HepG2 (cell line): ENCODE data around the gene KREMEN1. TPM values are rescaled to one million over a fixed set of nuclear protein-coding genes. Genes with fewer than 3 reads are reported as not detected.
A peak's percentile ranks its signal among the peaks of the same experiment; 100 is the strongest.

Source experiments
- ATF6 ChIP-seq: sonication (generic); formaldehyde crosslinking; conservative IDR thresholded peaks from 2 replicates; pipeline ENCODE4 v1.4.0; 2020; ENCODE audit warnings: missing genetic modification reagents
- CBX2 ChIP-seq, 2 experiments: fragments of 200-600 bp in 1 of 2; sonication (generic); formaldehyde crosslinking in 1 of 2; IDR thresholded peaks; 2 replicates each; pipeline versions ENCODE4 v1.7.0 to v1.8.1; 2018 to 2022; ENCODE audit warnings: low read depth in 2 of 2, low read length in 1 of 2, mild to moderate bottlenecking in 1 of 2, missing genetic modification reagents in 1 of 2
- FOXP1 ChIP-seq, 2 experiments: fragments of 450-650 bp in 1 of 2; IDR thresholded peaks; 2 replicates each; pipeline ENCODE4 v1.6.1; 2017 to 2018; ENCODE audit warnings: antibody characterized with exemption in 1 of 2
- HBP1 ChIP-seq: IDR thresholded peaks from 2 replicates; pipeline ENCODE4 v1.6.1; 2016; ENCODE audit warnings: low read depth, control low read depth
- HDAC1 ChIP-seq: sonication (generic); formaldehyde crosslinking; IDR thresholded peaks from 2 replicates; pipeline ENCODE4 v1.5.1; 2020; ENCODE audit warnings: mild to moderate bottlenecking, missing genetic modification reagents
- KDM5A ChIP-seq: fragments of 200-600 bp; sonication (generic); IDR thresholded peaks from 2 replicates; pipeline ENCODE4 v1.7.0; 2018; ENCODE audit warnings: antibody characterized with exemption, mild to moderate bottlenecking, low read length, borderline replicate concordance
- MYNN ChIP-seq: sonication (generic); formaldehyde crosslinking; IDR thresholded peaks from 2 replicates; pipeline ENCODE4 v1.4.0; 2020; ENCODE audit warnings: mild to moderate bottlenecking, low read depth, missing genetic modification reagents
- PATZ1 ChIP-seq: sonication (generic); formaldehyde crosslinking; IDR thresholded peaks from 2 replicates; pipeline ENCODE4 v1.4.0; 2020; ENCODE audit warnings: missing genetic modification reagents
- PRMT3 ChIP-seq: sonication (generic); formaldehyde crosslinking; IDR thresholded peaks from 2 replicates; pipeline ENCODE4 v1.8.1; 2022; ENCODE audit warnings: low read depth, mild to moderate bottlenecking, moderate library complexity, missing genetic modification reagents, borderline replicate concordance
- RAD51 ChIP-seq: fragments of 450-650 bp; IDR thresholded peaks from 2 replicates; pipeline ENCODE4 v1.6.1; 2016; ENCODE audit warnings: borderline replicate concordance
- RORA ChIP-seq: sonication (generic); formaldehyde crosslinking; IDR thresholded peaks from 2 replicates; pipeline ENCODE4 v1.5.0; 2020; ENCODE audit warnings: mild to moderate bottlenecking, missing genetic modification reagents, moderate library complexity
- SNRNP70 ChIP-seq: fragments of 200-400 bp; formaldehyde crosslinking; IDR thresholded peaks from 2 replicates; pipeline ENCODE4 v1.6.1; 2017; ENCODE audit warnings: mild to moderate bottlenecking, low read depth, low read length, moderate library complexity
- TBL1XR1 ChIP-seq: fragments of 150-350 bp; IDR thresholded peaks from 2 replicates; pipeline ENCODE4 v1.6.1; 2014; ENCODE audit warnings: borderline replicate concordance, low read length; ENCODE audit not compliant: partially characterized antibody
- U2AF1 ChIP-seq: fragments of 200-400 bp; formaldehyde crosslinking; optimal IDR thresholded peaks from 2 replicates; pipeline ENCODE3; 2017; ENCODE audit warnings: mild to moderate bottlenecking, low read depth, low read length
- XRCC5 ChIP-seq: fragments of 200-400 bp; formaldehyde crosslinking; optimal IDR thresholded peaks from 2 replicates; pipeline ENCODE3; 2017; ENCODE audit warnings: mild to moderate bottlenecking, low read length
- ZFX ChIP-seq: sonication (generic); formaldehyde crosslinking; IDR thresholded peaks from 2 replicates; pipeline ENCODE4 v1.4.0; 2020; ENCODE audit warnings: mild to moderate bottlenecking, low read depth, missing genetic modification reagents, moderate library complexity
- ZNF430 ChIP-seq: sonication (generic); formaldehyde crosslinking; IDR thresholded peaks from 2 replicates; pipeline ENCODE4 v1.9.0; 2021; ENCODE audit warnings: mild to moderate bottlenecking, missing genetic modification reagents
- ZNF446 ChIP-seq: sonication (generic); formaldehyde crosslinking; IDR thresholded peaks from 2 replicates; pipeline ENCODE4 v1.5.0; 2020; ENCODE audit warnings: mild to moderate bottlenecking, missing genetic modification reagents
- ZNF556 ChIP-seq: sonication (generic); formaldehyde crosslinking; IDR thresholded peaks from 2 replicates; pipeline ENCODE4 v1.4.0; 2020; ENCODE audit warnings: mild to moderate bottlenecking, missing genetic modification reagents, borderline replicate concordance
- ZNF605 ChIP-seq: sonication (generic); formaldehyde crosslinking; IDR thresholded peaks from 2 replicates; pipeline ENCODE4 v1.8.0; 2022; ENCODE audit warnings: mild to moderate bottlenecking, missing genetic modification reagents
- ZNF724P ChIP-seq: sonication (generic); formaldehyde crosslinking; IDR thresholded peaks from 2 replicates; pipeline ENCODE4 v1.8.0; 2022; ENCODE audit warnings: missing genetic modification reagents, borderline replicate concordance
- ZNF737 ChIP-seq: sonication (generic); formaldehyde crosslinking; IDR thresholded peaks from 2 replicates; pipeline ENCODE4 v1.5.0; 2020; ENCODE audit warnings: missing genetic modification reagents, mild to moderate bottlenecking, borderline replicate concordance
- ZNF878 ChIP-seq: sonication (generic); formaldehyde crosslinking; IDR thresholded peaks from 2 replicates; pipeline ENCODE4 v1.8.1; 2023; ENCODE audit warnings: mild to moderate bottlenecking, missing genetic modification reagents, moderate library complexity
- ZSCAN29 ChIP-seq: sonication (generic); formaldehyde crosslinking; conservative IDR thresholded peaks from 2 replicates; pipeline ENCODE4 v1.4.0; 2020; ENCODE audit warnings: mild to moderate bottlenecking, missing genetic modification reagents
- ZSCAN31 ChIP-seq: sonication (generic); formaldehyde crosslinking; IDR thresholded peaks from 2 replicates; pipeline ENCODE4 v1.5.0; 2020; ENCODE audit warnings: low read depth, mild to moderate bottlenecking, missing genetic modification reagents
- polyA plus RNA-seq, 8 experiments: library from polyadenylated mRNA; depleted of rRNA in 3 of 8; stranded (reverse) in 7 of 8; unstranded in 1 of 8; fragments of >200 nt; fragmentation: Illumina TruSeq in 4 of 8; extraction: Trizol in 4 of 8; gene quantifications; 2 replicates each; pipeline versions ENCODE4 v1.2.1 to v1.2.3, GENCODE V29; 2011 to 2016; ENCODE audit warnings: low read depth in 4 of 8, missing spikeins in 1 of 8, mixed read lengths in 1 of 8; ENCODE audit not compliant: insufficient read depth in 1 of 8
- total RNA-seq, 5 experiments: library from RNA; depleted of rRNA; stranded (reverse); fragments of >200 nt; fragmentation: Illumina TruSeq; extraction: Trizol; gene quantifications; 2 replicates each; pipeline ENCODE4 v1.2.3, GENCODE V29; 2016; ENCODE audit warnings: low read depth in 1 of 5

KREMEN1 gene
- total and polyA plus RNA-seq, 2 of the 13 experiments (the other 11 are each of a cell fraction or from before 2014, with no cell fraction given), result 9.8 to 13.8 TPM

- TF ChIP-seq CBX2 (IDR thresholded peaks at IDR 0.05; ENCODE audit: low read depth, low read length) (no peak), CBX2 (CRISPR knock-in tag; IDR thresholded peaks at IDR 0.05; ENCODE audit: low read depth) (no peak), PATZ1 (peak; percentile 77), FOXP1 (IDR thresholded peaks at IDR 0.05) (no peak), FOXP1 (CRISPR knock-in tag; IDR thresholded peaks at IDR 0.05) (no peak), HBP1 (0 out of 2 replicates have a peak, but pooled peaks have one; percentile 24), TBL1XR1 (no peak), XRCC5 (peak; percentile 83), ZFX (CRISPR knock-in tag) (peak; percentile 39; the same call in 1 of the 2 replicates), KDM5A (no peak), RORA (CRISPR knock-in tag) (no peak), ZNF556 (CRISPR knock-in tag) (0 out of 2 replicates have a peak, but pooled peaks have one; percentile 45), U2AF1 (no peak), ZNF430 (CRISPR knock-in tag) (peak; percentile 39; the same call in 1 of the 2 replicates), ZNF724P (CRISPR knock-in tag) (no peak), ZNF878 (CRISPR knock-in tag) (no peak), ZNF446 (no peak), ZSCAN29 (CRISPR knock-in tag) (0 out of 2 replicates have a peak, but pooled peaks have one; percentile 25), PRMT3 (CRISPR knock-in tag) (no peak), MYNN (no peak), ZNF737 (no peak), ATF6 (CRISPR knock-in tag) (no peak), ZSCAN31 (CRISPR knock-in tag) (no peak), SNRNP70 (no peak), RAD51 (no peak), ZNF605 (peak; percentile 56; the same call in 1 of the 2 replicates), HDAC1 (CRISPR knock-in tag) (no peak)
Observed at GRCh38 chr22:29154364-29155048, 81.7 kb downstream of the KREMEN1 start (continued).
